Measurements from ENCODE around the gene GRK4. TPM values are rescaled to one million over a fixed set of nuclear protein-coding genes. Genes with fewer than 3 reads are reported as not detected.

The GRK4 gene
- total and polyA plus RNA-seq, 3 experiments from 2014 or later, result 2.5 to 7.7 (median 5.4) TPM

DNA sequence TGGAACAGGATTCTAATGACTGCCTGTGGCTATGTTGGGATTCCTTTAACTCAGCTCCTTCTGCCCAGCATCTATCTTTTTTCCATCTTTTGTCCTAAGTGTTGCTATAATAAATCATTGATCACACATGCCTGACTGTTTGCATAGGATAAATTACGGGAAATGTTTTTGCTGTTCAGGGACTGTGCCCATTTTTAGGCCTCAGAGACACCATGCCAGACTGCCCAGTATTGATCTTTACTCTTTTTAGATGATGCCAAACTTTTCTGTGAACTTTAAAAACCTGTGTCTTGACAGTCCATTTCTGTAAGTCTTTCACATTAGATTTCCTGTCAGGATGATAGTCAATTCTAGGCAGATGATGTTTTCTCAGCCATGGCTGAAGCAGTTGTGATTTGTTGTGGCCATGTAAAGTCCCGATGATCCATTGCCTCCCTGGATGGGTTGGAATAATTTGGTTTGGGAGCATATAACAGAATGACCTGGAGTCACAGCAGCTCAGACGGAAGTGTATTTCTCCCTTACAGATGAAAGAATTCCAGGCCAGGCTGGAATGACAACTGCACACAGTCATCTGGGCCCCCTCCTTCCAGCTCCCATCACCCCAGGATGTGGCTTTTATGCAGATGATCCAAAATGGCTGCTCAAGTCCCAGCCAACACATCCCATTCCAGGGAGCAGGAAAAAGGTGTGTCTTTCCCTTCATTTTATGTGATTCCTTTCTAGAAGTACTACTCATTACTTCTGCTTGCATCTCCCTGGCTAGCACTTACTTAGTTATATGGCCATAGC, 107.5 kb downstream of the GRK4 start:
- H3K4me1 ChIP-seq (ENCODE audit: insufficient read depth, low read length), result peaks cover 8% of the 10 kb centered on the region
- Mint-ChIP-seq H3K27me3 (peaks cover 0 to 2% of the 10 kb centered on the region in 2 donors), H3K36me3 (peaks cover 0 to 3% (median 2%) of the 10 kb centered on the region in 3 donors), H3K4me1 (peaks cover 7 to 9% (median 8%) of the 10 kb centered on the region in 3 donors), H3K4me3 (peak overlapping the region in 1 of 7 donors; percentile 78), H3K9me3 (no peaks in the 10 kb centered on the region), H3K27ac (no peak overlapping the region)
- H3K27ac ChIP-seq (ENCODE audit: low read depth, low read length), result no peak overlapping the region
- CTCF ChIA-PET, result interaction anchor here (1.6 kb wide), 1 partner anchor 23 kb away, joined by 4 read pairs; no protein-coding TSS in a partner anchor
- no peaks in the 10 kb centered on the region for H3K27me3 ChIP-seq (ENCODE audit: insufficient read depth, low read length, poor library complexity, severe bottlenecking)
- DNase-seq, result no peak
- H3K9me3 ChIP-seq (ENCODE audit: low read length), result no peaks in the 10 kb centered on the region
- H3K4me3 ChIP-seq (ENCODE audit: low read length), result no peak overlapping the region
- no peaks in the 10 kb centered on the region for H3K36me3 ChIP-seq (ENCODE audit: insufficient read depth, low read length)
- POLR2A ChIA-PET, result no interaction called here

DNA sequence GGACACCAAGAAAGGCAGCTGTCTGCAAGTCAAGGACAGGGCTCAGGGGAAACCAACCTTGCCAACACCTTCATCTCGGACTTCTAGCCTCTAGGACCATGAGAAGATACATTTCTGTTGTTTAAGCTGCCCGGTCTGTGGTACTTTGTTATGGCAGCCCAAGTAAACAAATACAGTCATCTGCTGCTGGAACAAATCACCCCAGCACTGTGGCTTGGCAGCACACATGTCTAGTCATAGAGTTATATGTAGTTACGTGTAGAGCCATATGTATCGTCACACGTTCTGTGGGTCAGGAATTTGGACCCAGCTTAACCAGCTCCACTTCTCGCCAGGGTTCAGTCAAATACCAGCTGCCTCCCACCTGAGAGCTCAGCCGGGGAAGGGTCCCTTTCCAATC, 108.4 kb downstream of the GRK4 start:
- CTCF ChIA-PET, result interaction anchor here (1.6 kb wide), 1 partner anchor 24 kb away, joined by 4 read pairs; no protein-coding TSS in a partner anchor
- H3K9me3 Mint-ChIP-seq, result no peaks in the 10 kb centered on the region
- peak overlapping the region in 3 of 7 donors; percentile 27 to 78 (median 71) for H3K4me3 Mint-ChIP-seq

DNA sequence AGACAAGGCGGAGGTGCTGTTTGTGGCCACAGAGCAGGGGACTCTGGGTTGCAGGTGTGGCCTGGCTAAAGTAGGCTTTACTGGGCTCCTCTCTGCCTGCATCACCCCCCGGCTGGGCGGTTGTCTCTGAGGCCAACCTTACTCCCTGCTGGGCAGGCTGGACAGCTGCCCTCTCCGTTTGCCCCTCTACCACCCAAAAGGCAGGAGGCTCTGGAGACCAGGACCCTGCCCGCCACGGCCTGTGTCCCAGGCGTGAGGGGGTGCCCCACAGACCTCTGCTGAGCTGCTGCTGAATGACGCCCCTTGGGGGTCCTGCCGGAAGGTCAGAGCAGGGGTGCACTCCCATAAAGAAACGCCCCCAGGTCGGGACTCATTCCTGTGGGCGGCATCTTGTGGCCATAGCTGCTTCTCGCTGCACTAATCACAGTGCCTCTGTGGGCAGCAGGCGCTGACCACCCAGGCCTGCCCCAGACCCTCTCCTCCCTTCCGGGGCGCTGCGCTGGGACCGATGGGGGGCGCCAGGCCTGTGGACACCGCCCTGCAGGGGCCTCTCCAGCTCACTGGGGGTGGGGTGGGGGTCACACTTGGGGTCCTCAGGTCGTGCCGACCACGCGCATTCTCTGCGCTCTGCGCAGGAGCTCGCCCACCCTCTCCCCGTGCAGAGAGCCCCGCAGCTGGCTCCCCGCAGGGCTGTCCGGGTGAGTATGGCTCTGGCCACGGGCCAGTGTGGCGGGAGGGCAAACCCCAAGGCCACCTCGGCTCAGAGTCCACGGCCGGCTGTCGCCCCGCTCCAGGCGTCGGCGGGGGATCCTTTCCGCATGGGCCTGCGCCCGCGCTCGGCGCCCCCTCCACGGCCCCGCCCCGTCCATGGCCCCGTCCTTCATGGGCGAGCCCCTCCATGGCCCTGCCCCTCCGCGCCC, 110.0 kb downstream of the GRK4 start:
- peaks cover 0 to 2% of the 10 kb centered on the region in 2 donors for H3K27me3 Mint-ChIP-seq
- H3K4me1 ChIP-seq (ENCODE audit: insufficient read depth, low read length), result peaks cover 24% of the 10 kb centered on the region
- CTCF ChIA-PET, result interaction anchor here (0.7 to 1.0 kb wide), 2 partner anchors 106 to 536 kb away, joined by 3 read pairs; no protein-coding TSS in a partner anchor

More for the DNA sequence above, 108.4 kb downstream of the GRK4 start:
- H3K27ac ChIP-seq (ENCODE audit: low read depth, low read length), result no peak overlapping the region
- POLR2A ChIA-PET, result no interaction called here
- H3K9me3 ChIP-seq (ENCODE audit: low read length), result no peaks in the 10 kb centered on the region
- Mint-ChIP-seq H3K27me3 (peaks cover 0 to 2% of the 10 kb centered on the region in 2 donors), H3K27ac (peak overlapping the region in 4 of 8 donors; percentile 7 to 38 (median 22)), H3K36me3 (no peaks in the 10 kb centered on the region), H3K4me1 (peaks cover 14 to 17% (median 17%) of the 10 kb centered on the region in 3 donors)
- peaks cover 17% of the 10 kb centered on the region for H3K4me1 ChIP-seq (ENCODE audit: insufficient read depth, low read length)
- DNase-seq, result no peak
- no peaks in the 10 kb centered on the region for H3K27me3 ChIP-seq (ENCODE audit: insufficient read depth, low read length, poor library complexity, severe bottlenecking)
- H3K4me3 ChIP-seq (ENCODE audit: low read length), result no peak overlapping the region
- no peaks in the 10 kb centered on the region for H3K36me3 ChIP-seq (ENCODE audit: insufficient read depth, low read length)

DNA sequence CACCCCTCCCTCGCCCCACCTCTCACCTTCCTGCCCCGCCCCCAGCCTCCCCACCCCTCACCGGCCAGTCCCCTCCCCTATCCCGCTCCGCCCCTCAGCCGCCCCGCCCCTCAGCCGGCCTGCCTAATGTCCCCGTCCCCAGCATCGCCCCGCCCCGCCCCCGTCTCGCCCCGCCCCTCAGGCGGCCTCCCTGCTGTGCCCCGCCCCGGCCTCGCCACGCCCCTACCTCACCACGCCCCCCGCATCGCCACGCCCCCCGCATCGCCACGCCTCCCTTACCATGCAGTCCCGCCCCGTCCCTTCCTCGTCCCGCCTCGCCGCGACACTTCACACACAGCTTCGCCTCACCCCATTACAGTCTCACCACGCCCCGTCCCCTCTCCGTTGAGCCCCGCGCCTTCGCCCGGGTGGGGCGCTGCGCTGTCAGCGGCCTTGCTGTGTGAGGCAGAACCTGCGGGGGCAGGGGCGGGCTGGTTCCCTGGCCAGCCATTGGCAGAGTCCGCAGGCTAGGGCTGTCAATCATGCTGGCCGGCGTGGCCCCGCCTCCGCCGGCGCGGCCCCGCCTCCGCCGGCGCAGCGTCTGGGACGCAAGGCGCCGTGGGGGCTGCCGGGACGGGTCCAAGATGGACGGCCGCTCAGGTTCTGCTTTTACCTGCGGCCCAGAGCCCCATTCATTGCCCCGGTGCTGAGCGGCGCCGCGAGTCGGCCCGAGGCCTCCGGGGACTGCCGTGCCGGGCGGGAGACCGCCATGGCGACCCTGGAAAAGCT, 110.9 kb downstream of the GRK4 start, which contains the start of the genes HTT and HTT-AS:
Gene HTT, plus strand, starts transcription at position 604 of the 768 bp plus-strand sequence. Its CDS starts 145 bp downstream, at position 749.
Gene HTT-AS, minus strand, starts transcription at position 461 of the 768 bp plus-strand sequence.
- ChIA-PET CTCF (no interaction called here), POLR2A (interaction anchor here (0.5 to 0.9 kb wide), 2 partner anchors 20 to 32 kb away, joined by 3 to 5 read pairs; no protein-coding TSS in a partner anchor)
- H3K36me3 Mint-ChIP-seq, result peaks cover 0 to 4% (median 2%) of the 10 kb centered on the region in 3 donors
- peak; percentile 93 to 98 (median 97) for DNase-seq
- peaks cover 23 to 32% (median 29%) of the 10 kb centered on the region in 3 donors for H3K4me1 Mint-ChIP-seq
- peak within 1 kb of the TSS; percentile 87 to 95 (median 88) for H3K4me3 Mint-ChIP-seq
- peak within 1 kb of the TSS; percentile 65 for H3K27ac ChIP-seq (ENCODE audit: low read depth, low read length)
- H3K27me3 ChIP-seq (ENCODE audit: insufficient read depth, low read length, poor library complexity, severe bottlenecking), result no peaks in the 10 kb centered on the region
- peaks cover 0 to 2% of the 10 kb centered on the region in 2 donors for H3K27me3 Mint-ChIP-seq
- no peaks in the 10 kb centered on the region for H3K9me3 ChIP-seq (ENCODE audit: low read length)
- H3K9me3 Mint-ChIP-seq, result no peaks in the 10 kb centered on the region
- H3K4me1 ChIP-seq (ENCODE audit: insufficient read depth, low read length), result peaks cover 26% of the 10 kb centered on the region
- H3K27ac Mint-ChIP-seq, result peak within 1 kb of the TSS; percentile 82 to 97 (median 91)
- peak within 1 kb of the TSS; percentile 73 for H3K4me3 ChIP-seq (ENCODE audit: low read length)
- H3K36me3 ChIP-seq (ENCODE audit: insufficient read depth, low read length), result no peaks in the 10 kb centered on the region

More for the DNA sequence above, 110.0 kb downstream of the GRK4 start:
- peaks cover 0 to 4% (median 2%) of the 10 kb centered on the region in 3 donors for H3K36me3 Mint-ChIP-seq
- DNase-seq, result peak in 1 of 5 donors; percentile 5
- Histone ChIP-seq H3K36me3 (ENCODE audit: insufficient read depth, low read length) (no peaks in the 10 kb centered on the region), H3K27ac (ENCODE audit: low read depth, low read length) (peak overlapping the region; percentile 48), H3K27me3 (ENCODE audit: insufficient read depth, low read length, poor library complexity, severe bottlenecking) (no peaks in the 10 kb centered on the region), H3K9me3 (ENCODE audit: low read length) (no peaks in the 10 kb centered on the region), H3K4me3 (ENCODE audit: low read length) (peak overlapping the region; percentile 73)
- H3K9me3 Mint-ChIP-seq, result no peaks in the 10 kb centered on the region
- peak overlapping the region; percentile 12 to 93 (median 79) for H3K4me3 Mint-ChIP-seq
- peak overlapping the region in 1 of 8 donors; percentile 70 for H3K27ac Mint-ChIP-seq
- H3K4me1 Mint-ChIP-seq, result peaks cover 20 to 28% (median 27%) of the 10 kb centered on the region in 3 donors
- POLR2A ChIA-PET, result interaction anchor here (0.5 kb wide), 1 partner anchor 20 kb away, joined by 5 read pairs; no protein-coding TSS in a partner anchor

DNA sequence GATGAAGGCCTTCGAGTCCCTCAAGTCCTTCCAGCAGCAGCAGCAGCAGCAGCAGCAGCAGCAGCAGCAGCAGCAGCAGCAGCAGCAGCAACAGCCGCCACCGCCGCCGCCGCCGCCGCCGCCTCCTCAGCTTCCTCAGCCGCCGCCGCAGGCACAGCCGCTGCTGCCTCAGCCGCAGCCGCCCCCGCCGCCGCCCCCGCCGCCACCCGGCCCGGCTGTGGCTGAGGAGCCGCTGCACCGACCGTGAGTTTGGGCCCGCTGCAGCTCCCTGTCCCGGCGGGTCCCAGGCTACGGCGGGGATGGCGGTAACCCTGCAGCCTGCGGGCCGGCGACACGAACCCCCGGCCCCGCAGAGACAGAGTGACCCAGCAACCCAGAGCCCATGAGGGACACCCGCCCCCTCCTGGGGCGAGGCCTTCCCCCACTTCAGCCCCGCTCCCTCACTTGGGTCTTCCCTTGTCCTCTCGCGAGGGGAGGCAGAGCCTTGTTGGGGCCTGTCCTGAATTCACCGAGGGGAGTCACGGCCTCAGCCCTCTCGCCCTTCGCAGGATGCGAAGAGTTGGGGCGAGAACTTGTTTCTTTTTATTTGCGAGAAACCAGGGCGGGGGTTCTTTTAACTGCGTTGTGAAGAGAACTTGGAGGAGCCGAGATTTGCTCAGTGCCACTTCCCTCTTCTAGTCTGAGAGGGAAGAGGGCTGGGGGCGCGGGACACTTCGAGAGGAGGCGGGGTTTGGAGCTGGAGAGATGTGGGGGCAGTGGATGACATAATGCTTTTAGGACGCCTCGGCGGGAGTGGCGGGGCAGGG, 111.7 kb downstream of the GRK4 start:
- Mint-ChIP-seq H3K27ac (peak overlapping the region; percentile 15 to 97 (median 86)), H3K4me1 (peaks cover 26 to 38% (median 35%) of the 10 kb centered on the region in 3 donors), H3K36me3 (peaks cover 0 to 6% (median 2%) of the 10 kb centered on the region in 3 donors), H3K9me3 (no peaks in the 10 kb centered on the region), H3K4me3 (peak overlapping the region; percentile 86 to 95 (median 88)), H3K27me3 (peaks cover 0 to 2% of the 10 kb centered on the region in 2 donors)
- Histone ChIP-seq H3K36me3 (ENCODE audit: insufficient read depth, low read length) (no peaks in the 10 kb centered on the region), H3K9me3 (ENCODE audit: low read length) (no peaks in the 10 kb centered on the region), H3K27me3 (ENCODE audit: insufficient read depth, low read length, poor library complexity, severe bottlenecking) (no peaks in the 10 kb centered on the region), H3K4me1 (ENCODE audit: insufficient read depth, low read length) (peaks cover 30% of the 10 kb centered on the region), H3K4me3 (ENCODE audit: low read length) (peak overlapping the region; percentile 73), H3K27ac (ENCODE audit: low read depth, low read length) (peak overlapping the region; percentile 65)
- CTCF ChIA-PET, result no interaction called here
- DNase-seq, result peak; percentile 18 to 62 (median 34)
- POLR2A ChIA-PET, result interaction anchor here (0.6 to 0.9 kb wide), 2 partner anchors 33 to 735 kb away, joined by 3 read pairs; no protein-coding TSS in a partner anchor

DNA sequence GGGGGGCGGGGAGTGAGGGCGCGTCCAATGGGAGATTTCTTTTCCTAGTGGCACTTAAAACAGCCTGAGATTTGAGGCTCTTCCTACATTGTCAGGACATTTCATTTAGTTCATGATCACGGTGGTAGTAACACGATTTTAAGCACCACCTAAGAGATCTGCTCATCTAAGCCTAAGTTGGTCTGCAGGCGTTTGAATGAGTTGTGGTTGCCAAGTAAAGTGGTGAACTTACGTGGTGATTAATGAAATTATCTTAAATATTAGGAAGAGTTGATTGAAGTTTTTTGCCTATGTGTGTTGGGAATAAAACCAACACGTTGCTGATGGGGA, 112.2 kb downstream of the GRK4 start:
- H3K9me3 Mint-ChIP-seq, result no peaks in the 10 kb centered on the region
- ChIA-PET CTCF (no interaction called here), POLR2A (no interaction called here)
- peak overlapping the region; percentile 86 to 94 (median 88) for H3K4me3 Mint-ChIP-seq
- H3K36me3 Mint-ChIP-seq, result peaks cover 0 to 8% (median 4%) of the 10 kb centered on the region in 3 donors
- peaks cover 0 to 2% of the 10 kb centered on the region in 2 donors for H3K27me3 Mint-ChIP-seq
- Histone ChIP-seq H3K9me3 (ENCODE audit: low read length) (no peaks in the 10 kb centered on the region), H3K27me3 (ENCODE audit: insufficient read depth, low read length, poor library complexity, severe bottlenecking) (no peaks in the 10 kb centered on the region), H3K27ac (ENCODE audit: low read depth, low read length) (no peak overlapping the region), H3K36me3 (ENCODE audit: insufficient read depth, low read length) (no peaks in the 10 kb centered on the region), H3K4me3 (ENCODE audit: low read length) (no peak overlapping the region), H3K4me1 (ENCODE audit: insufficient read depth, low read length) (peaks cover 30% of the 10 kb centered on the region)
- no peak for DNase-seq
- H3K27ac Mint-ChIP-seq, result peak overlapping the region; percentile 50 to 97 (median 86)
- H3K4me1 Mint-ChIP-seq, result peaks cover 29 to 42% (median 40%) of the 10 kb centered on the region in 3 donors
